ENCODE measurements around the gene TEAD1.
A peak's percentile ranks its signal among the peaks of the same experiment; 100 is the strongest.

Gene TEAD1

DNA sequence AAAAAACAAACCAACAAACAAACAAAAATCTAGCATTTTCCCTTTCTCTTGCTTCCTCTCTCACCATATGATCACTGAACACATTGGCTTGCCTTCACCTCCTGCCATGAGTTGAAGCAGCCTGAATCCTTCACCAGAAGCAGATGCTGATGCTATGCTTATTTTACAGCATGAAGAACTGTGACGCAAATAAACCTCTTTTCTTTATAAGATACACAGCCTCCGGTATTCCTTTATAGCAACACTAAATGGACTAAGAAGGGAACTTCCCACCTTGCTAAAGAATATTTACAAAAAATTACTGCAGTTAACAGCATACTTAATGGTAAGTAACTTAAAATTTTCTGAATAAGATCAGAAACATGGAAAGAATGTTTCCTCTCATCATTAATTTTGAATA lies 27.7 kb upstream of the TEAD1 start:
- Mint-ChIP-seq H3K9me3 (peaks cover 3% of the 10 kb centered on the region), H3K4me3 (no peak overlapping the region), H3K4me1 (ENCODE audit: low read depth) (no peaks in the 10 kb centered on the region)

DNA sequence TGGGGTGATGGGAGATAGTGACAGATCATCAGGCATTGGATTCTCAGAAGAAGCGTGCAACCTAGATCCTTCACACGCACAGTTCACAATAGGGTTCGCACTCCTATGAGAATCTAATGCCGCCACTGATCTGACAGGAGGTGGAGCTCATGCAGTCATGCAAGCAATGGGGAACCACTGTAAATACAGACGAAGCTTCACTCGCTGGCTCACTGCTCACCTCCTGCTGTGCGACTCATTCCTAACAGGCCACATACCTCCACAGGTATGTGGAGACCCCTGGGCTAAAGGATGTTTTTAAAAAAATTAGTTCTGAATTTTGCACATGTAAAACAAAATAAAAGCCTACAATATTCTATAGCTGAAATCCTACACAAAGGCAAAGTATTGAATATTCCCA lies 20.5 kb upstream of the TEAD1 start:
- H3K27me3 Mint-ChIP-seq = peaks cover 3% of the 10 kb centered on the region

More for the DNA sequence above, 27.7 kb upstream of the TEAD1 start:
- H3K36me3 Mint-ChIP-seq (ENCODE audit: low read depth) = no peaks in the 10 kb centered on the region
- H3K27me3 Mint-ChIP-seq = peaks cover 9% of the 10 kb centered on the region
- no peak overlapping the region for H3K27ac Mint-ChIP-seq

DNA sequence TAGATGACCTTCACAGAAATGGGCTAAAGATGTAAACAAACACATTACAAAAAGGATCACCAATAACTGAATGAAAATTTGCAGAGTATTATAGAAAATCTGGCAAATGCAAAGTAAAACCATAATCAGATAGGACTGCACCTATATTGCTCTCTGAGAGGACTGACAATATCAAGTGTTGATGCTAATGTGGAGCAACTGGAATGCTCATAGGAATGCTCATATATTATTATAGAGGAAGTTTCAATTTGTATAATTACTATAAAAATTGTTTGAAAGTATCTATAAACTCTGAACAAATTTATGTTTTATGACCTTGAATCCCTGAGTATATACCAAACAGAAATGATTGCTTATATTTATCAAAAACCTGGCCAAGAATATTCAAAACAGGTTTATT lies 18.4 kb upstream of the TEAD1 start:
- Mint-ChIP-seq H3K9me3 (peaks cover 6% of the 10 kb centered on the region), H3K4me3 (no peak overlapping the region), H3K27me3 (peaks cover 16% of the 10 kb centered on the region), H3K4me1 (ENCODE audit: low read depth) (no peaks in the 10 kb centered on the region), H3K36me3 (ENCODE audit: low read depth) (no peaks in the 10 kb centered on the region), H3K27ac (no peak overlapping the region)

More for the DNA sequence above, 20.5 kb upstream of the TEAD1 start:
- Mint-ChIP-seq H3K4me1 (ENCODE audit: low read depth) (no peaks in the 10 kb centered on the region), H3K27ac (no peak overlapping the region), H3K36me3 (ENCODE audit: low read depth) (no peaks in the 10 kb centered on the region), H3K4me3 (no peak overlapping the region), H3K9me3 (peaks cover 6% of the 10 kb centered on the region)

DNA sequence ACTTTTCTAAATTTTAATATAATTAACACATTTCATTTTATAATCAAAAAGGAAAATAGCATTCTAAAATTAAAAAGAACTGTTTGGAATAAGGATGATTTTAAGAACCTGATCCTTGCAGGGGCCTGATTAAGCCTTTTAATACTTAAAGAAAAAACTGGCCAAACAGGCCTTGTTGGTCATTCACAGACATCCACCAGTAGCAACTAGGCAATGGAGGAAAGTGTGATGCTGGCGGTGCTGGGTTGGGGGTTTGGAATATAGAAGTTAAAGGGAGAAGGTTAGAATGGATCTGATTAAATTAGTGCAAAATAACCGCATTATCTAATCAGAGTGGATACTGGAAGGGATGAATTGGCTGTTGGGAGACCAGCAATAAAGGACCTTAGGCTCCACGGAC lies 16.9 kb upstream of the TEAD1 start:
- Mint-ChIP-seq H3K4me1 (ENCODE audit: low read depth) (no peaks in the 10 kb centered on the region), H3K9me3 (peaks cover 6% of the 10 kb centered on the region), H3K4me3 (no peak overlapping the region), H3K36me3 (ENCODE audit: low read depth) (no peaks in the 10 kb centered on the region), H3K27ac (no peak overlapping the region), H3K27me3 (peaks cover 21% of the 10 kb centered on the region)

DNA sequence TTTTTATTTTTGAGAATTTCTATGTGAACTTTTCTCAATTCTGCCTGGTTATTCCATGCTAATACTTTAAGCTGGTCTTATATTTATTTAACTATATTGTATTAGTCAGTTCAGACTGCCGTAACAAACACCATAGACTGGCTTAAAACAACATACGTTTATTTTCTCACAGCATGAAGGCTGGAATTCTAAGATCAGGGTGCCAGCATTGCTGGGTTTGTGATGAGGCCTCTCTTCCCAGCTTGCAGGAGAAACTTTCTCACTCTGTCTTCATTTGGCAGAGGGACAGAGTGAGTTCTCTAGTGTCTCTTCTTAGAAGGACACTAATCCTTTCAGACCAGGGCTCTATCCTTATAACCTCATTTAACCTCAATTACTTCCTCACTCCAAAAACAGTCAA lies 16.2 kb upstream of the TEAD1 start:
- H3K36me3 Mint-ChIP-seq (ENCODE audit: low read depth) = no peaks in the 10 kb centered on the region
- H3K27ac Mint-ChIP-seq = no peak overlapping the region
- no peak overlapping the region for H3K4me3 Mint-ChIP-seq
- H3K27me3 Mint-ChIP-seq = peaks cover 22% of the 10 kb centered on the region
- peaks cover 6% of the 10 kb centered on the region for H3K9me3 Mint-ChIP-seq
- H3K4me1 Mint-ChIP-seq (ENCODE audit: low read depth) = no peaks in the 10 kb centered on the region

DNA sequence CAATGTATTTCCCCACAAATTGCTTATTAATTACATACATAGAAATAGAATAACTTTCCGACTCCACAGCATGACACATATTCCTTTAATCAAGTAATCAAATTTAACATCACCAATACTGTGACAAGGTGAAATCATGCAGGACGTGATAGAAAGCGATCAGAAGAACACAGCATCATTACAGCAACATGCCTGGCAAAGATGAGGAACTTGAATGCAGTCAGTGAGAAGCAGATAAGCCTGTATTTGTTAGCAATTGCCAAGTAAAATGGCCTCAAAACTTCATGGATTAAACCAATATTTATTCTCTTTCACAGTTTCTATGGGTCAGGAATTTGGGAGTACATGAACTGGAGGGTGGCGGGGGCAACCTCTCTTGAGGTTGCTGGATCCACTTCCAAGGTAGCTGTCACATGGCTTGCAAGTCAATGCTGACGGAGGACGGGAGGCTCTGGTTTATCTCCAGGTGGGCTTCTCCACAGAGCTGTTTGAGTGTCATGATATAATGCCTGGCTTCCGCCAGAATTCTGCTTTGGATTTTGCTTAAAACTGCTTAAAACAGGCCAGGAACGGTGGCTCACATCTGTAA lies 12.0 kb upstream of the TEAD1 start:
- Mint-ChIP-seq H3K36me3 (ENCODE audit: low read depth) (no peaks in the 10 kb centered on the region), H3K4me3 (no peak overlapping the region), H3K4me1 (ENCODE audit: low read depth) (no peaks in the 10 kb centered on the region), H3K9me3 (peaks cover 4% of the 10 kb centered on the region), H3K27ac (no peak overlapping the region), H3K27me3 (peaks cover 46% of the 10 kb centered on the region)

DNA sequence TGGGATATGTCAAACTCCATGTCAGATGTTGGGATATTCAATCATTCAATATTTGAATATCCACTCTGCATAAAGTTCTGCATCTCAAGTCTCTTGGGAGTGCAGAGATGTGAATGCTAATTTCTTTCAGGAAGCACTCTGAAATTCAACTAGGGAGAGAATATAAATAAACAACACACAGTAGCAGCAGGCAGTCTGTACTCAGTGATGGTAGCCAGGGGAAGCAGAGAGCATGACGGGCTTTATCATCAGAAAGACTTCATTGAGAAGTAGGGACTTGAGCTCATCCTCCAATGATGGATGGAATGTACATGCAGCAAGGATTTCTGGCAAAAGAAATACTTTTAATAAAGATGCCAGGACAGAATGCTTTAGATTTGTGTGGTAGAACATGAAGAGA lies 9.8 kb upstream of the TEAD1 start:
- Mint-ChIP-seq H3K4me1 (ENCODE audit: low read depth) (no peaks in the 10 kb centered on the region), H3K4me3 (no peak overlapping the region), H3K9me3 (peaks cover 4% of the 10 kb centered on the region), H3K36me3 (ENCODE audit: low read depth) (no peaks in the 10 kb centered on the region), H3K27me3 (peaks cover 61% of the 10 kb centered on the region), H3K27ac (no peak overlapping the region)

DNA sequence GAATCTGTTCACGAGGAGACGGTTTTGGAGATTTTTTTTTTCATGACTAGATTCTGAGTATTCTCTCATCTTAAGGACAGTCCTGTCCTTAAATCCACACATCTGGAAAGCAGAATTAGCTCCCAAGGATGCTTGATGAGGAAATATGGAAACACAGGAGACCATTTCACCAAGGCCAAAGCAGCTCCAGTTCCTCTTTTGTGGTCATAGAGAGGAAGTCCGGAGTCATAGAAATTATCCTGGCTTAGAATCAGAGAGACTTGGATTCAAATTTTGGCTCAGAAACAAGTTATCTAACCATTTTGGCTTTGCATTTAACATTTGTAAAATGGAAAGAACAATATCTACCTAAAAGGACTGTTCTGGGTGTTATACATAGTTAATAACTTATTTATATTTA lies 7.3 kb upstream of the TEAD1 start:
- Mint-ChIP-seq H3K4me1 (ENCODE audit: low read depth) (no peaks in the 10 kb centered on the region), H3K9me3 (peaks cover 4% of the 10 kb centered on the region), H3K27ac (no peak overlapping the region), H3K27me3 (peaks cover 71% of the 10 kb centered on the region), H3K36me3 (ENCODE audit: low read depth) (no peaks in the 10 kb centered on the region), H3K4me3 (no peak overlapping the region)

DNA sequence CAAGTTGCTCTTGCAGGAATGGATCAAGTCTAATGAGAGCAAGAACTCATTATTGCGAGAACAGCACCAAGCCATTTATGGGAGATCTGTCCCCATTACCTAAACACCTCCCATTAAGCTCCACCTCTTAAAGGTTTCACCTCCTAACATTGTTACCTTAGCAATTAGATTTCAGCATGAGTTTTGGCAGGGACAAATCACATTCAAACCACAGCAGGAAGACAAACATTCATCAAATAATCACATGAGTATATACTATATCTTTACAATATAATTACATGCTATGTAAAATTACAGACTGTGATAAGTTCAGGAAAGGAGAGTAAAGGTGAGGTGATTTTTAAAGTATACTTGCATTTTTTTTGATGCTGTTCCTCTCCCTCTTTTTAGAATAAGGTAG lies 6.6 kb upstream of the TEAD1 start:
- no peak overlapping the region for H3K27ac Mint-ChIP-seq
- peaks cover 73% of the 10 kb centered on the region for H3K27me3 Mint-ChIP-seq
- H3K4me3 Mint-ChIP-seq = no peak overlapping the region
- no peaks in the 10 kb centered on the region for H3K36me3 Mint-ChIP-seq (ENCODE audit: low read depth)
- H3K9me3 Mint-ChIP-seq = peaks cover 4% of the 10 kb centered on the region
- no peaks in the 10 kb centered on the region for H3K4me1 Mint-ChIP-seq (ENCODE audit: low read depth)

DNA sequence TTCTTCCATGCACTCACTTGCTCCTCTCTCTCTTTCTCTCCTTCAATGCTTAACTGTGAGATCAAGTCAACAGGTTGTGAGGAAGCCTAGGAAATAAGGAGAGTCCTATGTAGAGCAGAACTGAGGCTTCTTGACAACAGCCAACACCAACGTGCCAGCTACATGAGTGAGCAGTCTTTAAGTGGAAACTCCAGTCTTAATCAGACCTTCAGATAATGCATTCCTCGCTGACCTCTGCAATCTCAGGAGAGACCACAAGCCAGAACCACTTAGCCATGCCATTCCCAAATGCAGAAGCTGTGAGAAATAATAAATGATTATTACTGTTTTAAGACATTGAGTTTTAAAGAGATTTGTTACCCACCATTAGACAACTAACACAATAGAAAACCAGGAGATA lies 6.1 kb upstream of the TEAD1 start:
- H3K27ac Mint-ChIP-seq = no peak overlapping the region
- H3K36me3 Mint-ChIP-seq (ENCODE audit: low read depth) = no peaks in the 10 kb centered on the region
- H3K9me3 Mint-ChIP-seq = peaks cover 4% of the 10 kb centered on the region
- H3K4me3 Mint-ChIP-seq = no peak overlapping the region
- H3K27me3 Mint-ChIP-seq = peaks cover 75% of the 10 kb centered on the region
- peaks cover 1% of the 10 kb centered on the region for H3K4me1 Mint-ChIP-seq (ENCODE audit: low read depth)

DNA sequence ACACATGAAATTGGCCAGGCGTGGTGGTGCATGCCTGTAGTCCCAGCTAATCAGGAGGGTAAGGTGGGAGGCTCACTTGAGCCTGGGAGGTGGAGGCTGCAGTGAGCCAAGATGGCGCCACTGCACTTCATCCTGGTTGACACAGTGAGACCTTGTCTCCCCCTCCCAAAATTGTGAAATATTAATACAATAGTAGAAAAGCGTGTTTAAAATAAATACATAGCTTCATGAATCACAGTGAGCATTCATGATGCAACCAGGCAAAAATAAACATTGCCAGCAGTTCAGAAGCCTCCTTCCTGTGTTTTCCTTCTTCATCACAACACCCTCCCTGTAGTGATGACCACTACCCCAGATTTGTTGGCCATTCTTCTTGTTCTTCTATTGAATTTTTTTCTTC lies 4.3 kb upstream of the TEAD1 start:
- Mint-ChIP-seq H3K9me3 (peaks cover 4% of the 10 kb centered on the region), H3K36me3 (ENCODE audit: low read depth) (no peaks in the 10 kb centered on the region), H3K27ac (no peak overlapping the region), H3K4me3 (no peak overlapping the region), H3K27me3 (peaks cover 70% of the 10 kb centered on the region), H3K4me1 (ENCODE audit: low read depth) (peaks cover 8% of the 10 kb centered on the region)

DNA sequence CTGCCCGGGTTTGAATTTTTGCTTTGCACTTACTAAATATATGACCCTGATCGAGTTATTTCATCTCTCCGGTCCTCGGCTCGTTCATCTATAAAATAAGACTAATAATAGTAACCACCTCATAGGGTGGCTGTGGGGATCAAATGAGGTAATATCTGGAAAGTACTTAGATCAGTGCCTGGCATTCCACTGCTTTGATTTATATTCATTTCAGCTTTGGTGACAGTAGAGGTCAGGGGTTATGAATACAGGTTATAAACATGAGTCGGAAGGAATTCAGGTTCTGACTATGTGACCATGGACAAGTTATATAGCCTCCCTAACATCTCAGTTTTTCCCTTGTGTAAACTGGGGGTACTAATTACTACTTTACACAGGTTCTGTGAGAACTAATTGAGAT lies 2.9 kb upstream of the TEAD1 start:
- Mint-ChIP-seq H3K27ac (no peak overlapping the region), H3K36me3 (ENCODE audit: low read depth) (no peaks in the 10 kb centered on the region), H3K27me3 (peaks cover 71% of the 10 kb centered on the region), H3K4me3 (no peak overlapping the region), H3K9me3 (no peaks in the 10 kb centered on the region), H3K4me1 (ENCODE audit: low read depth) (peaks cover 10% of the 10 kb centered on the region)

DNA sequence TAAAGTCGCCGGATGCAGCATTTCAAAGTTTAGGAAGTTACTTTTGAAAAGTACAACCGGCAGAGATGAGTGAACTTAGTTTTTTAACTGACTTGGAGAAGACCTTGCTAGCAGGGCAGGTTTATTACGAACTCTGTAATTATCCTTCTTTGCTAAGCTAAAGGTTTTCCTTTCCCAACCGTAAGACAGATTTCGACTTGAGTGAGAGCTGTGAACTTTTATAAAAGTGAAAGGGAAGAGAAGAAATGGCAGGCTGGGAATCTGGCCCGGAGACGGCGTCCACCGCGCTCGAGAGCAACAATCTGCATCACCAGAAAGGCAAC lies 659 bp upstream of the TEAD1 start:
- peak overlapping the region; percentile 83 for H3K4me3 Mint-ChIP-seq
- H3K27me3 Mint-ChIP-seq = peaks cover 79% of the 10 kb centered on the region
- H3K27ac Mint-ChIP-seq = no peak overlapping the region
- no peaks in the 10 kb centered on the region for H3K36me3 Mint-ChIP-seq (ENCODE audit: low read depth)
- peaks cover 10% of the 10 kb centered on the region for H3K4me1 Mint-ChIP-seq (ENCODE audit: low read depth)
- no peaks in the 10 kb centered on the region for H3K9me3 Mint-ChIP-seq

DNA sequence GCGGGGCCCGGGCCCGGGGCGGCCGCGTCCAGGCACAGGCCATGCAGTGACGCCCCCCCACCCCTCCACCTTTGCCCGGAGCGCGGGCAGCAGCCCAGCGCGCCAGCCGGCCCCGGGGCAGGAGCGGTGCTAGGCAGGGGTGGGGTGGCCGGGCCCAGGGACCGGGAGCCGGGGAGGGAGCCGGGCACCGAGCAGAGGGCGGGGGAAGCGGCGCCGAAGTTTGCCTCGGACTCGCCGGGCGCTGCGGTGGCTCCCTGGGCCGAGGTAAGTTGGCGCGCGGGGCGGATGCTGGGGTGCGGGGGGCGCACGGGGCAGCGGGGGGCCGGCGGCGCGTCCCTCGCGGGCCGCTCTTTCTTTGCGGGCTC lies 332 bp downstream of the TEAD1 start:
- Mint-ChIP-seq H3K4me3 (no peak overlapping the region), H3K9me3 (no peaks in the 10 kb centered on the region), H3K27ac (no peak overlapping the region), H3K27me3 (peaks cover 79% of the 10 kb centered on the region), H3K4me1 (ENCODE audit: low read depth) (peaks cover 10% of the 10 kb centered on the region), H3K36me3 (ENCODE audit: low read depth) (no peaks in the 10 kb centered on the region)

DNA sequence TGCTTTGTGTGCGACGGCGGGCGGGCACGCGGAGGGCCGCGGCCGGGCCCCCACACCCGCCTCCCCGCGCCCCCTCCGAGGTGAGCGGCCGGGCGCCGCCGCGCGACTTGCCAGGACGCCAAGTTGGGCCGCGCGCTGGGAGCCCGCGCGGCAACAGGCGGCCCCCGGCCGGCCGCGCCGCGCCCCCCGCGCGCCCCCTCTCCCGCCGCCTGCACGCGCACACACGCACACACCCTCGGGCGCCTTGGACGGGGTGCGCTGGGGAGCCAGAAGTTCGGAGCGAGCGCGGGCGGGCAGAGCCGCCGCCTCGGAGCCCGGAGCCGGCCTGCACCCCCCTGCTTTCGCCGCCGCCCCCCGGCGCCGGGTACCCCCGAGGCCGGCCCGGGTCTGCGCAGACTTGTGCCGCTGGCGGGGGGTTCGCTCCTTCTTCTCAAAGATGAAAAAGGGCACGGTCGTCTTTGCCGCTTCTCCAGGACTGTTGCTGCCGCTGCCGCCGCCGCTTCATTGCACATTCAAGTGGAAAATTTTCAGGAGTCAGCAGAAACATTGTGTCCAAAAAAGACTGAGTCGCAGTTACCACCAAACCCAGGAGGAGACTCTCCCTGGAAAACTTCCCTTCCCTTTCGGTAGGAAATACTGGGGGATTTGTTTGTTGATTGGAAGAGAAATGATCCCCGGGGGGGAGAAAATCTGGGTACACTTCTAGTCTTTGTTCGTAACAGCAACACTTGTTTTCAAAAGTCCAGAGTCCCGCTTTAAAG lies 895 bp downstream of the TEAD1 start:
- Mint-ChIP-seq H3K27me3 (peaks cover 79% of the 10 kb centered on the region), H3K27ac (no peak overlapping the region), H3K36me3 (ENCODE audit: low read depth) (no peaks in the 10 kb centered on the region), H3K9me3 (no peaks in the 10 kb centered on the region), H3K4me3 (peak overlapping the region; percentile 68), H3K4me1 (ENCODE audit: low read depth) (peaks cover 10% of the 10 kb centered on the region)
